Spleen (tissue), 11 donors: ENCODE data around the gene PEAK1. TPM values are rescaled to one million over a fixed set of nuclear protein-coding genes. Genes with fewer than 3 reads are reported as not detected.

Experiments used
- DNase-seq: peaks from one replicate; pipeline ENCODE4 v3.0.0-alpha.2; 2020
- H3K27ac ChIP-seq, 8 donors: fragments of 200-600 bp; sonication (generic) in 7 of 8; 1 replicate in 4 of 8; 2 replicates in 4 of 8; pipeline versions ENCODE4 v1.5.0 to v1.8.0; 2016 to 2021; ENCODE audit warnings: inconsistent platforms in 4 of 8, mild to moderate bottlenecking in 4 of 8, moderate library complexity in 1 of 8
- H3K27me3 ChIP-seq, 7 donors: fragments of 200-600 bp; sonication (generic) in 6 of 7; replicated peaks in 1 of 7; 1 replicate in 4 of 7; 2 replicates in 3 of 7; pipeline versions ENCODE4 v1.5.0 to v1.8.0; 2016 to 2021; ENCODE audit warnings: inconsistent platforms in 3 of 7, mild to moderate bottlenecking in 1 of 7
- H3K36me3 ChIP-seq, 6 donors: fragments of 200-600 bp; sonication (generic) in 5 of 6; 1 replicate in 4 of 6; 2 replicates in 2 of 6; pipeline versions ENCODE4 v1.5.0 to v1.8.0; 2016 to 2021; ENCODE audit warnings: inconsistent platforms in 2 of 6
- H3K4me1 ChIP-seq, 6 donors: fragments of 200-600 bp; sonication (generic) in 5 of 6; 1 replicate in 3 of 6; 2 replicates in 3 of 6; pipeline versions ENCODE4 v1.5.0 to v1.8.0; 2016 to 2021; ENCODE audit warnings: inconsistent platforms in 3 of 6
- H3K4me3 ChIP-seq, 8 donors: fragments of 200-600 bp; sonication (generic) in 7 of 8; 1 replicate in 4 of 8; 2 replicates in 4 of 8; pipeline versions ENCODE4 v1.5.0 to v1.8.0; 2016 to 2021; ENCODE audit warnings: inconsistent platforms in 4 of 8, mild to moderate bottlenecking in 4 of 8, moderate library complexity in 2 of 8
- H3K9me3 ChIP-seq, 8 donors: fragments of 200-600 bp; sonication (generic) in 7 of 8; 1 replicate in 4 of 8; 2 replicates in 4 of 8; pipeline versions ENCODE4 v1.5.0 to v1.8.0; 2016 to 2021; ENCODE audit warnings: inconsistent platforms in 4 of 8
- POLR2A ChIP-seq, 3 donors: fragments of 450-650 bp; IDR thresholded peaks; one replicate each; pipeline ENCODE4 v1.5.1; 2017; ENCODE audit warnings: antibody characterized with exemption in 3 of 3, mild to moderate bottlenecking in 1 of 3
- POLR2AphosphoS5 ChIP-seq, 3 donors: sonication (generic); formaldehyde crosslinking; IDR thresholded peaks; one replicate each; pipeline ENCODE4 v1.5.1; 2017; ENCODE audit warnings: antibody characterized with exemption in 3 of 3
- WGBS, 5 donors: extraction: QIAGEN DNeasy Blood & Tissue Kit in 3 of 5; methylation state at CpG; one replicate each; pipeline versions ENCODE4 v1.1.5 to v1.1.7; 2013 to 2018; 5-methylcytosine and 5-hydroxymethylcytosine counted together
- intact Hi-C: fragments of 100-400 bp; cut with DNase I; formaldehyde crosslinking; loops from one replicate; pipeline ENCODE4 v1.15.0; 2023; ENCODE audit warnings: low total_unique reads
- polyA plus RNA-seq, 3 donors: library from polyadenylated mRNA; stranded (reverse); fragments of 200-250 nt; gene quantifications; one replicate each; pipeline ENCODE4 v1.2.1, GENCODE V29; 2013
- total RNA-seq, 7 donors: library from RNA; depleted of rRNA in 3 of 7; stranded (reverse); fragments of >200 nt in 3 of 7; fragmentation: NEBNext Ultra II Directional in 4 of 7; extraction: Animal tissue kit (Norgen Biotek cat#: 25700) in 4 of 7; gene quantifications; one replicate each; pipeline versions ENCODE4 v1.1.0 to v1.2.1, GENCODE V29; 2016 to 2021
- TF ChIP-seq, protein P1 (sequence below), 11 experiments: fragments of 200-600 bp in 7 of 11; fragments of 450-650 bp in 4 of 11; sonication (generic) in 4 of 11; IDR thresholded peaks in 8 of 11; conservative IDR thresholded peaks in 3 of 11; 1 replicate in 7 of 11; 2 replicates in 4 of 11; pipeline versions ENCODE4 v1.4.0 to v1.8.0; 2016 to 2021; ENCODE audit warnings: antibody characterized with exemption in 11 of 11, inconsistent platforms in 4 of 11, mild to moderate bottlenecking in 1 of 11
- donor health status: healthy with polysubstance abuse.
- donor health status: DM: no; HTN: no; CAD: no; lungs with moderate emphysema.
- donor health status: DM: no; HTN: no; CAD: no.
- donor health status: Bipolar disorder and iron deficiency.
- donor health status: healthy.
- donor health status: DM: no; HTN: no; CAD: no.
- donor health status: DM: yes; HTN: yes; CAD: no.

Gene PEAK1
- total and polyA plus RNA-seq, 10 donors = 5.0 to 415 (median 175) TPM

DNA sequence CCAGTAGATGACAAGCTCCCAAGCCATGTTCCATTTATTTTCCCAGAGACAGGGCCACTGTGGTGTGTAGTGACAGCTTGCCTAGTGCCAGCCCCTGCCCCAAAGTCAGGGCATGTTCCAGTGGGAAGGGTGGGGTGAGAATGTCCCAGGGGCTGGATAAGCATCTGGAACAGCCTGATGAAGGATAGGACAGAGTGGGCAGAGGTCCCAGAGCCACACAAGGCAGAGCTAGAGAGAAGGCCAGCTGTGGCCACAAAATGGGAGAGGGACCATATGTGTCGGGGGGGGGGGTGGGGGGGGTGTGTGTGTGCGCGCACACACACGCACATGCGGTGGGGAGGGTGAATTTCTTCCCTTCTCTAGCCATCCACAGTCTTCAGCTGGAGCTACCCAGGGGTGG lies 322.0 kb downstream of the PEAK1 start:
- no peaks in the 10 kb centered on the region for H3K27me3 ChIP-seq
- intact Hi-C loops = no loop called here
- WGBS, 5 donors = 97 to 100% (median 100%) methylated on average over 1 to 5 of the region's 5 CpGs
- H3K36me3 ChIP-seq = no peaks in the 10 kb centered on the region
- H3K4me1 ChIP-seq = peaks cover 0 to 5% (median 0%) of the 10 kb centered on the region in 6 donors
- DNase-seq = no peak
- no peak overlapping the region for H3K27ac ChIP-seq
- no peak overlapping the region for H3K4me3 ChIP-seq
- H3K9me3 ChIP-seq = no peaks in the 10 kb centered on the region
- TF ChIP-seq, protein P1, sequence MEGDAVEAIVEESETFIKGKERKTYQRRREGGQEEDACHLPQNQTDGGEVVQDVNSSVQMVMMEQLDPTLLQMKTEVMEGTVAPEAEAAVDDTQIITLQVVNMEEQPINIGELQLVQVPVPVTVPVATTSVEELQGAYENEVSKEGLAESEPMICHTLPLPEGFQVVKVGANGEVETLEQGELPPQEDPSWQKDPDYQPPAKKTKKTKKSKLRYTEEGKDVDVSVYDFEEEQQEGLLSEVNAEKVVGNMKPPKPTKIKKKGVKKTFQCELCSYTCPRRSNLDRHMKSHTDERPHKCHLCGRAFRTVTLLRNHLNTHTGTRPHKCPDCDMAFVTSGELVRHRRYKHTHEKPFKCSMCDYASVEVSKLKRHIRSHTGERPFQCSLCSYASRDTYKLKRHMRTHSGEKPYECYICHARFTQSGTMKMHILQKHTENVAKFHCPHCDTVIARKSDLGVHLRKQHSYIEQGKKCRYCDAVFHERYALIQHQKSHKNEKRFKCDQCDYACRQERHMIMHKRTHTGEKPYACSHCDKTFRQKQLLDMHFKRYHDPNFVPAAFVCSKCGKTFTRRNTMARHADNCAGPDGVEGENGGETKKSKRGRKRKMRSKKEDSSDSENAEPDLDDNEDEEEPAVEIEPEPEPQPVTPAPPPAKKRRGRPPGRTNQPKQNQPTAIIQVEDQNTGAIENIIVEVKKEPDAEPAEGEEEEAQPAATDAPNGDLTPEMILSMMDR (IDR thresholded peaks at IDR 0.05 in 8 of 11, conservative IDR thresholded peaks at IDR 0.05 in 3 of 11) = no peak
- TF ChIP-seq POLR2AphosphoS5 (IDR thresholded peaks at IDR 0.05) (no peak), POLR2A (IDR thresholded peaks at IDR 0.05) (no peak)

DNA sequence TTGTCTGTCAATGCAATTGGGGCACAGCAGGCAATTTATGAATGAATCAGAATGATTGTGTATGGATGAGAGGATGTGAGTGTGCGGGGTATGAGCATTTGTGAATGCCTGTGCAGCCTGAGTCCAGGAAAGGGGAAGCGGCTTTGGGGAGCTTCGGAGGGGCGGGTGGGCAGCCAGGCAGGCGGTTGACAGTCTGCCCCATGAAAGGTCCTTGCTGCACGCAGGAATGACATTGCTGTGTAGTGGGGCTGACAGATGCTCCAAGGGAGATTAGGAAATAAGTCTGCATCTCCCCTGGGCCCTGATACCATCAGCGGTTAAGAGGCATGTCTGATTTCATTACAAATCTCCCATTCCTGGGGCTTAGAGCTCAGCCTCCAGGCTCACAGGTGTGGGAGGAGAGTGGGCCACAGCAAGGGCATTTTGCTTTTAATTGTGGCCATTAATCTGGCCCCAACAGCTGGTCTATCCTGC lies 322.6 kb downstream of the PEAK1 start:
- DNase-seq = no peak
- WGBS, 5 donors = 48 to 80% (median 71%) methylated on average over 7 of the region's 7 CpGs
- Histone ChIP-seq H3K4me1 (peaks cover 0 to 5% (median 0%) of the 10 kb centered on the region in 6 donors), H3K9me3 (no peaks in the 10 kb centered on the region), H3K27me3 (no peaks in the 10 kb centered on the region), H3K4me3 (no peak overlapping the region), H3K27ac (no peak overlapping the region), H3K36me3 (no peaks in the 10 kb centered on the region)
- TF ChIP-seq POLR2AphosphoS5 (IDR thresholded peaks at IDR 0.05) (no peak), POLR2A (IDR thresholded peaks at IDR 0.05) (no peak)
- TF ChIP-seq, protein P1 (IDR thresholded peaks at IDR 0.05 in 8 of 11, conservative IDR thresholded peaks at IDR 0.05 in 3 of 11) = no peak
- intact Hi-C loops = no loop called here

DNA sequence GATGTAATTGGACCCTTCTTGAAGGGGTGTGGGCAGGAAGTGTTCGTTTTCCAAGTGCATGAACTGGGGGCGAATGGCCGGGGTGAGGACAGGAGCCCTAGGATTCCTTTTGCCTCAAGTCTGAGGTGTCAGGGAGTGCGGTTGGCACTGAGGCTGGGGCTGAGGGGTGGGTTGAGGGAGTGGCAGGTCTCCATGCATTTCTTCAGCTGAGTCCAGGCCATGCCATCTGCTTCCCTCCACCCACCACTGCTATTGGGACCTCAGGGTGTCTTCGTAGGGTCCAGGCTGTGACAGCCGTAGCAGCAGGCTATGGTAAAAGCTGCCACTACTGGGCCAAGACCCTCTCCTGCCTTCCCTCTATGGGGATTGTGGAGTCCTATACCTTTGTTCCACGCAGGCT lies 323.4 kb downstream of the PEAK1 start:
- WGBS, 5 donors = 85 to 94% (median 87%) methylated on average over 6 to 7 of the region's 7 CpGs
- intact Hi-C loops = no loop called here
- TF ChIP-seq, protein P1 (IDR thresholded peaks at IDR 0.05 in 8 of 11, conservative IDR thresholded peaks at IDR 0.05 in 3 of 11) = no peak
- TF ChIP-seq POLR2A (IDR thresholded peaks at IDR 0.05) (no peak), POLR2AphosphoS5 (IDR thresholded peaks at IDR 0.05) (no peak)
- Histone ChIP-seq H3K27me3 (no peaks in the 10 kb centered on the region), H3K9me3 (no peaks in the 10 kb centered on the region), H3K27ac (no peak overlapping the region), H3K4me1 (peaks cover 0 to 5% (median 0%) of the 10 kb centered on the region in 6 donors), H3K4me3 (no peak overlapping the region), H3K36me3 (no peaks in the 10 kb centered on the region)
- no peak for DNase-seq

GRCh38 chr15:77096138-77096537 lies 323.8 kb downstream of the PEAK1 start:
- no peaks in the 10 kb centered on the region for H3K36me3 ChIP-seq
- no peaks in the 10 kb centered on the region for H3K9me3 ChIP-seq
- H3K27ac ChIP-seq = no peak overlapping the region
- no peak for TF ChIP-seq POLR2A (IDR thresholded peaks at IDR 0.05)
- TF ChIP-seq POLR2AphosphoS5 (IDR thresholded peaks at IDR 0.05) = no peak
- TF ChIP-seq, protein P1 (IDR thresholded peaks at IDR 0.05 in 8 of 11, conservative IDR thresholded peaks at IDR 0.05 in 3 of 11) = no peak
- intact Hi-C loops = no loop called here
- H3K4me3 ChIP-seq = no peak overlapping the region
- WGBS, 5 donors = 74 to 89% (median 80%) methylated on average over 4 of the region's 4 CpGs
- no peak for DNase-seq
- peaks cover 0 to 5% (median 0%) of the 10 kb centered on the region in 6 donors for H3K4me1 ChIP-seq
- no peaks in the 10 kb centered on the region for H3K27me3 ChIP-seq
